22Rv1 (cell line): ENCODE data around the gene PLXNA4.

Experiments used
- H3K27ac ChIP-seq: fragments of 450-650 bp; 2 replicates; pipeline ENCODE4 v1.5.1; 2017
- ZFX ChIP-seq: fragments of 450-650 bp; IDR thresholded peaks from 2 replicates; pipeline ENCODE4 v1.6.1; 2017; ENCODE audit warnings: antibody characterized with exemption, borderline replicate concordance
- TF ChIP-seq, protein P1 (sequence below): fragments of 450-650 bp; IDR thresholded peaks from 2 replicates; pipeline ENCODE4 v1.5.1; 2017; ENCODE audit warnings: mild to moderate bottlenecking

Gene PLXNA4

DNA sequence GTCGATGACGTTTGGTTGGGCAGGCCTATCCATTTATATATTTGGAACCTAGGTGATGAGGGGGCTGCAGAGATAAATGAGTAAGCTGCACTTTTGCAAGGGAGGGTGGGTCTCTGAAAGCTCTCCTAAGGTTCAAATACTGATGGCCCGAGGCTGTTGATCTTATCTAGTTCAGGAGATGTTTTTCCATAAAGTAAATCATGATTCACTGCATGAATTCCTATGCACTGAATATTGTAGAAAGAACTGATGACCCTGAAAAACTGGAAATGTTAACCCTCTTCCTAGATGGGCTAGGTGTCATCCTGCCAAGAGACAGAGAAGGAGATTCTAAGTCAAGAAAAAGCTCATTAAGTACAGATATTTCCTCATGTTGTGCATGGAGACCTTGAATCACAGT, 459.9 kb downstream of the PLXNA4 start:
- no peak for TF ChIP-seq ZFX
- H3K27ac ChIP-seq: no peak overlapping the region

DNA sequence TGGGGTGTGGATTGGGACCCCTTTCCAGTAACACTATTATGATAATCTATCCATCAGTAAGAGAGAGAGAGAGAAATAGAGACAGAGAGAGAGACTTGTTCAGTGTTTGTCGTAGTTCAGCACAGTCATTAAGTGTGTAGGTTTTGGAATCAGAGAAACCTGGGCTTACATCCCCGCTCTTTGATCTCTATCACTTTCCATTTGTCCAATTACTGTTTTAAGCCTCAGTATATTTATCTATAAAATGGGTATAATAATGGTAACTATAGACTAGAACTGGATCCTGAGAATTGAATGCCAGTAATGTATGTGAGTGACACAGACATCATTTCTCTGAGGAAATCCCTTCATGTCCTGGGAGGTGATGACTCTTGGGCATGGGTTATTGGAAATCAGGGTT, 460.5 kb downstream of the PLXNA4 start:
- no peak overlapping the region for H3K27ac ChIP-seq
- no peak for TF ChIP-seq ZFX
- TF ChIP-seq, protein P1, sequence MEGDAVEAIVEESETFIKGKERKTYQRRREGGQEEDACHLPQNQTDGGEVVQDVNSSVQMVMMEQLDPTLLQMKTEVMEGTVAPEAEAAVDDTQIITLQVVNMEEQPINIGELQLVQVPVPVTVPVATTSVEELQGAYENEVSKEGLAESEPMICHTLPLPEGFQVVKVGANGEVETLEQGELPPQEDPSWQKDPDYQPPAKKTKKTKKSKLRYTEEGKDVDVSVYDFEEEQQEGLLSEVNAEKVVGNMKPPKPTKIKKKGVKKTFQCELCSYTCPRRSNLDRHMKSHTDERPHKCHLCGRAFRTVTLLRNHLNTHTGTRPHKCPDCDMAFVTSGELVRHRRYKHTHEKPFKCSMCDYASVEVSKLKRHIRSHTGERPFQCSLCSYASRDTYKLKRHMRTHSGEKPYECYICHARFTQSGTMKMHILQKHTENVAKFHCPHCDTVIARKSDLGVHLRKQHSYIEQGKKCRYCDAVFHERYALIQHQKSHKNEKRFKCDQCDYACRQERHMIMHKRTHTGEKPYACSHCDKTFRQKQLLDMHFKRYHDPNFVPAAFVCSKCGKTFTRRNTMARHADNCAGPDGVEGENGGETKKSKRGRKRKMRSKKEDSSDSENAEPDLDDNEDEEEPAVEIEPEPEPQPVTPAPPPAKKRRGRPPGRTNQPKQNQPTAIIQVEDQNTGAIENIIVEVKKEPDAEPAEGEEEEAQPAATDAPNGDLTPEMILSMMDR: no peak

DNA sequence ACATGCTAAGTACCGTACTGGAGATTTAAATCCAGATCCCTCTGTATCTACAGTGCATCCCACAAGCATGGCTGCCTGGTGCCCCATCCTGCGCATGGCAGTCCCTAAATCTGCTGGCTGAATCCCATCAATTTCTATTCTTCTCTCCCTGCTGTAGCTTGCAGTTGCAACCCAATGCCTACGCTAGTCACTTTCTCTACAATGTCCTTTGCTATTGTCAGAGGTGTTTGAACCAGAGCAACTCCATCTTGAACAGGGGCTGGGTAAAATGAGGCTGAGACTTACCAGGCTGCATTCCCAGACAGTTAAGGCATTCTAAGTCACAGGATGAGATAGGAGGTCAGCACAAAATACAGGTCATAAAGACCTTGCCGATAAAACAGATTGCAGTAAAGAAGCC, 461.2 kb downstream of the PLXNA4 start:
- H3K27ac ChIP-seq: no peak overlapping the region
- TF ChIP-seq, protein P1: no peak
- TF ChIP-seq ZFX: no peak

DNA sequence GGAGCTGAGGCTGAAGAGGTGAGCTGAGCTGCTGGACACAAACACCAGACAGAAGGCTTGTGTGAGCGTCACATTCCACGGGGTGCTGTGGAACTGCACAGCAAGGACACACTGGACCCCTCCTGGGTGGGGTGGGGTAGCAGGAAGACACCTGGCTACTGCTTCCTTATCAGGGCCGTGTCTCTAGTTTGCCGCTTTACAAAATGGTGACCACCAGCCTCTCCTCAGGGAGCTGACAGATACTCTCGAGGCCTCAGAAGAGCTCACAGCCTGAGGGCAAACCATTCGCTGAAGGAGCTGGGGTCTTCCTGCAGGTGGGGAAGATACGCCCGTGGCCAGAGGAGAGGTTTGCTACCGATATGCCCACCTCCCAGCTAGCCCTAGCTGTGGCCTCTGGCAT, 461.9 kb downstream of the PLXNA4 start:
- TF ChIP-seq ZFX: no peak
- TF ChIP-seq, protein P1: no peak
- H3K27ac ChIP-seq: no peak overlapping the region

DNA sequence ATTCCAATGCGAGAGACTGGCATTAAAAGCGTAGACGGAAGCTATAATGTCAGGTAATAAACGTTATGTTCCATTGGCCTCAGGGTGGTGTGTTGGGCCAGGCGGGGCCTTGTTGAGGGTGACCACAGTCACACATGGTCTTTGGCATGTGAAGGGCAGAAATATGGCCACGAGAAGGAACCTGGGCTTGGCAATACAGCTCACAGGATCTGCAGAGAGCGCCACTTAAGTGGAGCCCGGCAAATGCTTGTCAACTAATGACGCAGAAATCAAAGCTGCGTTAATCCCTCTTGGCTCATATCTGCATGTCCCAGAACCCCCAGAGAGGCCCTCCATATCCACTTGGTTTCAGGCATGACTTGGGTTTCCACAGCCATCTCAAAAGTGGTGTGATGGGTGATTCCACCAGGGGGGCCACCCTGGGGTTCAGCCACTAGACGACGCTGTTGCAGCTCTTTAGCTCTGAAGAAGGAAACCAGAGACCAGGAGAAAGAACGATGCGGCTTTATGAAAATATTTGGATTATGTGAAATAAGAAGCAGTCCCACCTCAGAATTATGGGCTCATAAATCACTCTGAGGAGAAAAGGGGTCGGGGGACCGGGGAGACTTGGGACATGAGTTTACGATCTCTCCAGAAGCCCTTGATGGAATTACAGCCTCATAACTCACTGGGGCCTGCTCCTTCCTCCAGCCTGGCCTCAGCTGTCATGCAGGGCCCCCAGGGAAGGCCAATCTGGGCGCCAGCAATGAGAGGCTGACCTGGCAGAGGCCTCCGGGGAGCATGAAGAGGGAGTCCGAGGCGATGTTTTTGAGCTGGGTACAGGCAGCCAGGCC, 462.5 kb downstream of the PLXNA4 start:
- TF ChIP-seq, protein P1: 0 out of 2 replicates have a peak, but pooled peaks have one; percentile 11
- TF ChIP-seq ZFX: no peak

DNA sequence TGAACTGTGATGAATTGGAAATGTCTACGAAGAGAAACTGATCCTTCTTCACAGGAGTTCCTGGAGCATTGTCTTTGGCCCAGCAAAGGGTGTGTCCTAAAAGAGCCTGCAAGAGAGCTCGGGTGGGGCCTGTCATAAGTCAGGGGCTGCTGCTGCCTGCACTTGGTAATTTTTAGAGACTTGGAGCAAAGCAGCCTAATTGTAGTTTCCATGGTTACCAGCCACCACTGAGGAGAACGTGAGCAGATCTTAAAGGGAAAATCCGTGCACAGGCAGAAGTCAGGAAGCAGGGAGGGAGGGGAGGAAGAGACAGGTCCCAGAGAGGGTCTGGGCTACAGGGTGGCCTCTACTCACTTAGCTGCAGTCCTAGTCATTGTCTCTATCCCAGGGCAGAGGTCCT, 463.6 kb downstream of the PLXNA4 start:
- TF ChIP-seq, protein P1: no peak
- no peak for TF ChIP-seq ZFX
- H3K27ac ChIP-seq: no peak overlapping the region

More for the DNA sequence above, 462.5 kb downstream of the PLXNA4 start:
- H3K27ac ChIP-seq: no peak overlapping the region

DNA sequence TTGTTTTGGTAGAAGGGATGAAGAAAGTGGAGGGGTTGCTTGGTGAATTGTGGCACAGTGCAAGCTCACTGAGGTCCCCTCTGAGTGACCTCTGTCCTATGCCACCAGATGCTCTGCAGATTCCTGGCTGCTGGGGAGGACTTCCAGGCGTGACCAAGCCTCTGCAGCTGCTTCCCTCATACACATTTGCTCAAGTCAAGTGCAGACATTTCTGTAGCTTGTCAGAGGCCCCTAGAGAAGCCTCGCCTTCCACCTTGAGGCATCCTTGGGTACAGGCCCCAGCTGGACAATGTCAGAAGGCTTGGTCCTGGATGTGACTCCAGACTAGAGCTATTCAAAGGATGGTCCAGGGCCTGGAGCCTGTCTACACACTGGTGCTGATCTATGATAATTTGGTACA, 464.2 kb downstream of the PLXNA4 start:
- no peak for TF ChIP-seq ZFX
- TF ChIP-seq, protein P1: no peak
- H3K27ac ChIP-seq: no peak overlapping the region
